ENCODE results near the gene MEF2A. TPM values are rescaled to one million over a fixed set of nuclear protein-coding genes. Genes with fewer than 3 reads are reported as not detected.

MEF2A gene
- total and polyA plus RNA-seq, 10 of the 15 experiments (the other 5 are each of a cell fraction or from before 2014, with no cell fraction given) = 7.2 to 46.7 (median 35.9) TPM

DNA sequence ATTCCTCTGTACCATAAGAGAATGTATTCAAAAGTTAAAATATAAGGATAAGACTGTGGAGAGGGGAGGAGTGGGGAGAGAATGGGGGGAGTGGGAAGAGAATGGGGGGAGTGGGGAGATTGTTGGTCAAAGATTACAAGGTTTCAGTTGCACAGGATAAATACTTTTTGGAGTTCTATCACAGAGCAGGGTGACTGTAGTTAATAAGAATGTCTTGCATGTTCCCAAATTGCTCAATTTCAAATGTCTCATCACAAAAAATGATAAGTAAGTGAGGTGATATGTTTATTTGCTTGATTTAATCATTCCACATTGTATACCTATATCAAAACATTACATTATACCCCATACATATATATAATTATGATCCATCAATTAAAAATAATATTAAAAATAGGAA is 23.0 kb upstream of the MEF2A start (continued):
- TF ChIP-seq MLLT1 (IDR thresholded peaks at IDR 0.05) (no peak), MAX (IDR thresholded peaks at IDR 0.05; ENCODE audit: low read depth, low read length) (no peak), SKIL (IDR thresholded peaks at IDR 0.05; ENCODE audit: low read depth, poor library complexity, severe bottlenecking) (no peak)

GRCh38 chr15:99545605-99546004 is 20.2 kb upstream of the MEF2A start:
- POLR2A ChIA-PET = interaction anchor here (1.2 kb wide), 1 partner anchor 21 kb away, joined by 3 read pairs; no protein-coding TSS in a partner anchor
- RAD21 ChIA-PET (ENCODE audit: unreplicated experiment) = interaction anchor here (0.9 kb wide), 1 partner anchor 159 kb away, joined by 4 read pairs; no protein-coding TSS in a partner anchor
- H3K4me1 ChIP-seq (ENCODE audit: control insufficient read depth, insufficient read depth, low read length) = no peaks in the 10 kb centered on the region
- H3K27ac ChIP-seq (ENCODE audit: control insufficient read depth, insufficient read depth) = no peak overlapping the region
- ATAC-seq (no peak), DNase-seq (ENCODE audit: low read depth, low spot score) (no peak), FAIRE-seq (no peak)
- no peaks in the 10 kb centered on the region for H3K79me2 ChIP-seq (ENCODE audit: control insufficient read depth, insufficient read depth, low read length)
- CTCF ChIA-PET = no interaction called here
- intact Hi-C loops (cut with micrococcal nuclease; ENCODE audit: unreplicated experiment) (no loop called here), in situ Hi-C loops (cut with MboI) (no loop called here)
- SMC1A ChIA-PET (ENCODE audit: uncharacterized antibody, unreplicated experiment) = interaction anchor here (0.6 to 2.1 kb wide), 7 partner anchors 12 to 475 kb away, joined by 3 to 9 read pairs (median 3); no protein-coding TSS in a partner anchor
- no peaks in the 10 kb centered on the region for H4K20me1 ChIP-seq (ENCODE audit: control insufficient read depth, insufficient read depth)
- BruUV-seq (replicated peaks) = no TSS peak
- no peak overlapping the region for H3K4me2 ChIP-seq (ENCODE audit: control insufficient read depth, insufficient read depth)
- no peak overlapping the region for H2AFZ ChIP-seq (ENCODE audit: control insufficient read depth, low read depth, low read length)
- H3K36me3 ChIP-seq (ENCODE audit: control insufficient read depth in 2 of 2, insufficient read depth in 2 of 2, low read length in 1 of 2) = no peaks in the 10 kb centered on the region
- H3K9ac ChIP-seq (ENCODE audit: control insufficient read depth, insufficient read depth, low read length) = no peak overlapping the region
- no peaks in the 10 kb centered on the region for H3K9me3 ChIP-seq (replicated peaks; ENCODE audit: control insufficient read depth, insufficient read depth, low read length)
- H3K27me3 ChIP-seq (replicated peaks in 1 of 2; ENCODE audit: control insufficient read depth in 2 of 2, insufficient read depth in 2 of 2, low read length in 1 of 2) = no peaks in the 10 kb centered on the region
- no peak overlapping the region for H3K4me3 ChIP-seq
- TF ChIP-seq, protein P1, sequence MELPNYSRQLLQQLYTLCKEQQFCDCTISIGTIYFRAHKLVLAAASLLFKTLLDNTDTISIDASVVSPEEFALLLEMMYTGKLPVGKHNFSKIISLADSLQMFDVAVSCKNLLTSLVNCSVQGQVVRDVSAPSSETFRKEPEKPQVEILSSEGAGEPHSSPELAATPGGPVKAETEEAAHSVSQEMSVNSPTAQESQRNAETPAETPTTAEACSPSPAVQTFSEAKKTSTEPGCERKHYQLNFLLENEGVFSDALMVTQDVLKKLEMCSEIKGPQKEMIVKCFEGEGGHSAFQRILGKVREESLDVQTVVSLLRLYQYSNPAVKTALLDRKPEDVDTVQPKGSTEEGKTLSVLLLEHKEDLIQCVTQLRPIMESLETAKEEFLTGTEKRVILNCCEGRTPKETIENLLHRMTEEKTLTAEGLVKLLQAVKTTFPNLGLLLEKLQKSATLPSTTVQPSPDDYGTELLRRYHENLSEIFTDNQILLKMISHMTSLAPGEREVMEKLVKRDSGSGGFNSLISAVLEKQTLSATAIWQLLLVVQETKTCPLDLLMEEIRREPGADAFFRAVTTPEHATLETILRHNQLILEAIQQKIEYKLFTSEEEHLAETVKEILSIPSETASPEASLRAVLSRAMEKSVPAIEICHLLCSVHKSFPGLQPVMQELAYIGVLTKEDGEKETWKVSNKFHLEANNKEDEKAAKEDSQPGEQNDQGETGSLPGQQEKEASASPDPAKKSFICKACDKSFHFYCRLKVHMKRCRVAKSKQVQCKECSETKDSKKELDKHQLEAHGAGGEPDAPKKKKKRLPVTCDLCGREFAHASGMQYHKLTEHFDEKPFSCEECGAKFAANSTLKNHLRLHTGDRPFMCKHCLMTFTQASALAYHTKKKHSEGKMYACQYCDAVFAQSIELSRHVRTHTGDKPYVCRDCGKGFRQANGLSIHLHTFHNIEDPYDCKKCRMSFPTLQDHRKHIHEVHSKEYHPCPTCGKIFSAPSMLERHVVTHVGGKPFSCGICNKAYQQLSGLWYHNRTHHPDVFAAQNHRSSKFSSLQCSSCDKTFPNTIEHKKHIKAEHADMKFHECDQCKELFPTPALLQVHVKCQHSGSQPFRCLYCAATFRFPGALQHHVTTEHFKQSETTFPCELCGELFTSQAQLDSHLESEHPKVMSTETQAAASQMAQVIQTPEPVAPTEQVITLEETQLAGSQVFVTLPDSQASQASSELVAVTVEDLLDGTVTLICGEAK (IDR thresholded peaks at IDR 0.05; ENCODE audit: borderline replicate concordance) = no peak
- TF ChIP-seq CREB1 (IDR thresholded peaks at IDR 0.05; ENCODE audit: low read depth) (no peak), GATAD2B (conservative IDR thresholded peaks at IDR 0.05; ENCODE audit: low read depth) (no peak)
- TF ChIP-seq, protein P2, sequence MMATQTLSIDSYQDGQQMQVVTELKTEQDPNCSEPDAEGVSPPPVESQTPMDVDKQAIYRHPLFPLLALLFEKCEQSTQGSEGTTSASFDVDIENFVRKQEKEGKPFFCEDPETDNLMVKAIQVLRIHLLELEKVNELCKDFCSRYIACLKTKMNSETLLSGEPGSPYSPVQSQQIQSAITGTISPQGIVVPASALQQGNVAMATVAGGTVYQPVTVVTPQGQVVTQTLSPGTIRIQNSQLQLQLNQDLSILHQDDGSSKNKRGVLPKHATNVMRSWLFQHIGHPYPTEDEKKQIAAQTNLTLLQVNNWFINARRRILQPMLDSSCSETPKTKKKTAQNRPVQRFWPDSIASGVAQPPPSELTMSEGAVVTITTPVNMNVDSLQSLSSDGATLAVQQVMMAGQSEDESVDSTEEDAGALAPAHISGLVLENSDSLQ (IDR thresholded peaks at IDR 0.05) = no peak
